Activated naive CD8-positive, alpha-beta T cell treated with anti-CD3 and anti-CD28 coated beads, Interleukin-2, amount 50 U/mL, for 16 hours (primary cell): Measurements from ENCODE around the gene RTP1.

Experiments
- DNase-seq: peaks from one replicate; pipeline ENCODE4 v3.0.0-alpha.2; 2020; ENCODE audit warnings: low read depth, low spot score

The RTP1 gene

DNA sequence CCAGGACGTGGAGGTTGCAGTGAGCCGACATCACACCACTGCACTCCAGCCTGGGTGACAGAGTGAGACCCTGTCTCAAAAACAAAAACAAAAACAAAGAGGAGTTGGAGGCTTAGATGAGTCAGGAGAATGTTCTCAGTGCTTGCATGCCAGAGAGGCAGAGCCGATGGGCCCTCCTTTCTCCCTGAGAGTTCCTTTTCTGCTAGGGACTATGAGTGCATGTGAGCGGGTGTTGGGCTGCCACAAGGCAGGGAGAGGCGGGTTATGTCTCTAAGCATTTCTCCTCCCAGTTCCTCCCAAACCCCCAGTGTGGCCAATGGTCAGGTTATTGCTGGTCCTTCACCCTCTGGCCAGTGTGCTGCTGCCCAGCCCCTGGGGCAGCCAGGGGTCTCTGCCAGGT is 45.1 kb downstream of the RTP1 start:
- DNase-seq, result no peak

DNA sequence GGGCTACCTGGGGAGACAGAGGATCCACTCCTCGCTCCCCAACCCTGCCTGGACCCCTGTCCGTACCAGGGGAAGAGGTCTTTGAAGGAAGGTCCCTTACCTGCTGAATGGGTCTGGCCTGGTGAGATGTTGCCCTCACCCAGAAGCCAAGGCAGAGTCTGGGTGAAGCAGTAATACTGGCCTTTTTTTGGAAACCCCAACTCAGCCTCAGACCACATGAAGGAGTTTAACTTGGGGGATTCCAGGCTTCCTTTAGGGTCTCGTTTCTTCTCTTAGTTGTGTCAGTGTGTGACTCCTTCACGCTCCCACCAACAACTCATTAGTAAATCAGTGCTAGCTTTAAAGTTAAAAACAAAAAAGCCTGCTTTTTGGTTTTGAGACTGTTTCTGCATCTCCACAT is 45.6 kb downstream of the RTP1 start:
- no peak for DNase-seq

DNA sequence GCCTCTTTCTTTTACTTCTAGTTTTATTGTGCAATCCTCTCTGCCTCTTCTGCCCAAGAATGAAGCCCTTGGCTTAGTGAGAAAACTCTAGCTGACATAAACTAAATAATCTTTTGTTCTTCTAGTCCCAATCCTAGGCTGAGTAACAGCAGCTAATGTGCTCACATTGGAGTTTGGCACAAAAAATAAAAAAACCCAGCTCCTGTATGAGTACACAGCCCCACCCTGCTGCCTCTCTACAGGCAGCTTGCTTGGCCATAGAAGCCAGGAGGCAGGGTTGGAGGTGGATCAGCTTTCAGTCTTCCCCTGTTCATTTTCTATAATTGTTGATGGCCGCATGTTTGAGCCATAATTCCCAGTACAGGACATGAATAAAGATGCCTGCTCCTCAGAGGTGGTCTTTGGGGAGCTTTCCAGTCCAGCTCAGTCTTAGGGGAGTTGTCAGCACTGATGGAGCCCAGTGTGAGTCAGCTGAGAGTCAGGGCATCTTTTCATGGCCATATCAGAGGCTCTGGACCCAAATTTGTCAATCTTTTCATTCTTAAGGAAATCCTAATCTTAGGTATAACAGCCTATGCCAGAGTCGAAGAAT is 46.7 kb downstream of the RTP1 start:
- no peak for DNase-seq

DNA sequence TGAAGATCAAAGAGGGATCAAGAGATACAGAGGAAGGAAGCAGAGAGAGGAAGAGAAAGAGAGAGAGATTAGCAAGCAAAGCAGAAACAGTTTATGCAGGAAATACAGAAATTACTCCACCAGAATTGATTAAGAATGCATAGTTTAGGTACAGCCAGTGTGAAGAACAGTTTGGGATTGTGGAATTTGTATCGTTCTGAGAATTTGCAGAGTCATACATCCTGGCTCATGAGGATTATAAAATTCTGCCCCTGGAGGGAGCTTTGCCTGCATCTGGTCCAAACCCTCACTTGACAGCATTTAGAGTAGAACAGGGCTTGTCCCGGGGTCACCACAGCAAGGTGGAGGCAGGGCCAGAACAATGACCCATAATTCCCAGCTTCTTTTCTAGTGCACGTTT is 50.1 kb downstream of the RTP1 start:
- DNase-seq, result no peak
